ENCODE data around the gene PRKAR1B.

PRKAR1B gene

GRCh38 chr7:713488-714230 lies 13.4 kb downstream of the PRKAR1B start:
- ATAC-seq (replicated peaks) = no peak
- no peak for DNase-seq
- Mint-ChIP-seq H3K4me1 (ENCODE audit: low read depth in 2 of 2) (peaks cover 9 to 10% of the 10 kb centered on the region in 2 donors), H3K27me3 (peaks cover 18 to 22% of the 10 kb centered on the region in 2 donors), H3K36me3 (ENCODE audit: insufficient read depth) (peaks cover 2% of the 10 kb centered on the region), H3K9me3 (no peaks in the 10 kb centered on the region), H3K4me3 (peak overlapping the region; percentile 43 to 58), H3K27ac (peak overlapping the region in 1 of 2 donors; percentile 3)

GRCh38 chr7:713139-713457 lies 14.0 kb downstream of the PRKAR1B start:
- no peak for DNase-seq
- ATAC-seq (replicated peaks) = no peak
- Mint-ChIP-seq H3K36me3 (ENCODE audit: insufficient read depth) (peaks cover 2% of the 10 kb centered on the region), H3K4me1 (ENCODE audit: low read depth in 2 of 2) (peaks cover 9 to 10% of the 10 kb centered on the region in 2 donors), H3K9me3 (no peaks in the 10 kb centered on the region), H3K27ac (peak overlapping the region in 1 of 2 donors; percentile 3), H3K4me3 (peak overlapping the region; percentile 43 to 58), H3K27me3 (peaks cover 18 to 22% of the 10 kb centered on the region in 2 donors)

GRCh38 chr7:712381-713138 lies 14.5 kb downstream of the PRKAR1B start:
- ATAC-seq (replicated peaks) = peak; percentile 58
- no peak overlapping the region for H3K27ac Mint-ChIP-seq
- no peaks in the 10 kb centered on the region for H3K9me3 Mint-ChIP-seq
- DNase-seq = no peak
- peaks cover 9 to 10% of the 10 kb centered on the region in 2 donors for H3K4me1 Mint-ChIP-seq (ENCODE audit: low read depth in 2 of 2)
- H3K36me3 Mint-ChIP-seq (ENCODE audit: insufficient read depth) = peaks cover 2% of the 10 kb centered on the region
- H3K4me3 Mint-ChIP-seq = peak overlapping the region; percentile 43 to 58
- H3K27me3 Mint-ChIP-seq = peaks cover 18 to 22% of the 10 kb centered on the region in 2 donors

GRCh38 chr7:711922-712380 lies 15.1 kb downstream of the PRKAR1B start:
- peaks cover 9 to 10% of the 10 kb centered on the region in 2 donors for H3K4me1 Mint-ChIP-seq (ENCODE audit: low read depth in 2 of 2)
- ATAC-seq (replicated peaks) (no peak), DNase-seq (no peak)
- H3K9me3 Mint-ChIP-seq = no peaks in the 10 kb centered on the region
- no peak overlapping the region for H3K27ac Mint-ChIP-seq
- H3K27me3 Mint-ChIP-seq = peaks cover 18 to 22% of the 10 kb centered on the region in 2 donors
- peaks cover 2% of the 10 kb centered on the region for H3K36me3 Mint-ChIP-seq (ENCODE audit: insufficient read depth)
- H3K4me3 Mint-ChIP-seq = no peak overlapping the region

GRCh38 chr7:711093-711921 lies 15.8 kb downstream of the PRKAR1B start:
- Mint-ChIP-seq H3K9me3 (no peaks in the 10 kb centered on the region), H3K27ac (no peak overlapping the region), H3K4me3 (peak overlapping the region; percentile 12 to 22), H3K27me3 (peaks cover 18 to 22% of the 10 kb centered on the region in 2 donors), H3K4me1 (ENCODE audit: low read depth in 2 of 2) (peaks cover 9 to 10% of the 10 kb centered on the region in 2 donors), H3K36me3 (ENCODE audit: insufficient read depth) (peaks cover 2% of the 10 kb centered on the region)
- DNase-seq (no peak), ATAC-seq (replicated peaks) (no peak)

- no peak for ATAC-seq (replicated peaks)
- no peak for DNase-seq
- Mint-ChIP-seq H3K27me3 (peaks cover 18 to 22% of the 10 kb centered on the region in 2 donors), H3K36me3 (ENCODE audit: insufficient read depth) (peaks cover 2% of the 10 kb centered on the region), H3K27ac (no peak overlapping the region), H3K4me1 (ENCODE audit: low read depth in 2 of 2) (peaks cover 9 to 10% of the 10 kb centered on the region in 2 donors), H3K9me3 (no peaks in the 10 kb centered on the region), H3K4me3 (peak overlapping the region in 1 of 2 donors; percentile 25)
Measured at GRCh38 chr7:710161-710560, 16.9 kb downstream of the PRKAR1B start.

GRCh38 chr7:707296-708000 lies 19.6 kb downstream of the PRKAR1B start:
- no peak for ATAC-seq (replicated peaks)
- Mint-ChIP-seq H3K4me1 (ENCODE audit: low read depth in 2 of 2) (peaks cover 0 to 2% of the 10 kb centered on the region in 2 donors), H3K36me3 (ENCODE audit: insufficient read depth) (no peaks in the 10 kb centered on the region), H3K27me3 (no peaks in the 10 kb centered on the region), H3K4me3 (no peak overlapping the region), H3K27ac (peak overlapping the region in 1 of 2 donors; percentile 35), H3K9me3 (peaks cover 0 to 3% of the 10 kb centered on the region in 2 donors)
- no peak for DNase-seq

- DNase-seq (no peak), ATAC-seq (replicated peaks) (no peak)
- no peak overlapping the region for H3K4me3 Mint-ChIP-seq
- H3K4me1 Mint-ChIP-seq (ENCODE audit: low read depth in 2 of 2) = peaks cover 0 to 2% of the 10 kb centered on the region in 2 donors
- H3K36me3 Mint-ChIP-seq (ENCODE audit: insufficient read depth) = no peaks in the 10 kb centered on the region
- peaks cover 0 to 3% of the 10 kb centered on the region in 2 donors for H3K9me3 Mint-ChIP-seq
- H3K27ac Mint-ChIP-seq = no peak overlapping the region
- no peaks in the 10 kb centered on the region for H3K27me3 Mint-ChIP-seq
Measured at GRCh38 chr7:706721-707120, 20.4 kb downstream of the PRKAR1B start.

GRCh38 chr7:703049-703448 lies 24.0 kb downstream of the PRKAR1B start:
- Mint-ChIP-seq H3K36me3 (ENCODE audit: insufficient read depth) (no peaks in the 10 kb centered on the region), H3K4me1 (ENCODE audit: low read depth in 2 of 2) (no peaks in the 10 kb centered on the region), H3K9me3 (peaks cover 0 to 3% of the 10 kb centered on the region in 2 donors), H3K27me3 (no peaks in the 10 kb centered on the region), H3K27ac (no peak overlapping the region), H3K4me3 (no peak overlapping the region)
- DNase-seq = no peak
- ATAC-seq (replicated peaks) = no peak

GRCh38 chr7:701086-701671 lies 25.9 kb downstream of the PRKAR1B start:
- H3K4me1 Mint-ChIP-seq (ENCODE audit: low read depth in 2 of 2) = no peaks in the 10 kb centered on the region
- H3K27me3 Mint-ChIP-seq = no peaks in the 10 kb centered on the region
- DNase-seq (no peak), ATAC-seq (replicated peaks) (no peak)
- H3K9me3 Mint-ChIP-seq = peaks cover 0 to 3% of the 10 kb centered on the region in 2 donors
- H3K4me3 Mint-ChIP-seq = no peak overlapping the region
- no peak overlapping the region for H3K27ac Mint-ChIP-seq
- H3K36me3 Mint-ChIP-seq (ENCODE audit: insufficient read depth) = no peaks in the 10 kb centered on the region

- Mint-ChIP-seq H3K4me1 (ENCODE audit: low read depth in 2 of 2) (no peaks in the 10 kb centered on the region), H3K36me3 (ENCODE audit: insufficient read depth) (no peaks in the 10 kb centered on the region), H3K4me3 (no peak overlapping the region), H3K27me3 (no peaks in the 10 kb centered on the region), H3K27ac (no peak overlapping the region), H3K9me3 (peaks cover 0 to 3% of the 10 kb centered on the region in 2 donors)
- DNase-seq (no peak), ATAC-seq (replicated peaks) (no peak)
Measured at GRCh38 chr7:699476-700170, 27.5 kb downstream of the PRKAR1B start.

All from effector memory CD8-positive, alpha-beta T cell (primary cell).